Measurements from ENCODE around the gene MMP15. TPM values are rescaled to one million over a fixed set of nuclear protein-coding genes. Genes with fewer than 3 reads are reported as not detected.

MMP15 gene
- total and polyA plus RNA-seq, 2 of the 13 experiments (the other 11 are each of a cell fraction or from before 2014, with no cell fraction given), result 35.2 to 44.9 TPM

DNA sequence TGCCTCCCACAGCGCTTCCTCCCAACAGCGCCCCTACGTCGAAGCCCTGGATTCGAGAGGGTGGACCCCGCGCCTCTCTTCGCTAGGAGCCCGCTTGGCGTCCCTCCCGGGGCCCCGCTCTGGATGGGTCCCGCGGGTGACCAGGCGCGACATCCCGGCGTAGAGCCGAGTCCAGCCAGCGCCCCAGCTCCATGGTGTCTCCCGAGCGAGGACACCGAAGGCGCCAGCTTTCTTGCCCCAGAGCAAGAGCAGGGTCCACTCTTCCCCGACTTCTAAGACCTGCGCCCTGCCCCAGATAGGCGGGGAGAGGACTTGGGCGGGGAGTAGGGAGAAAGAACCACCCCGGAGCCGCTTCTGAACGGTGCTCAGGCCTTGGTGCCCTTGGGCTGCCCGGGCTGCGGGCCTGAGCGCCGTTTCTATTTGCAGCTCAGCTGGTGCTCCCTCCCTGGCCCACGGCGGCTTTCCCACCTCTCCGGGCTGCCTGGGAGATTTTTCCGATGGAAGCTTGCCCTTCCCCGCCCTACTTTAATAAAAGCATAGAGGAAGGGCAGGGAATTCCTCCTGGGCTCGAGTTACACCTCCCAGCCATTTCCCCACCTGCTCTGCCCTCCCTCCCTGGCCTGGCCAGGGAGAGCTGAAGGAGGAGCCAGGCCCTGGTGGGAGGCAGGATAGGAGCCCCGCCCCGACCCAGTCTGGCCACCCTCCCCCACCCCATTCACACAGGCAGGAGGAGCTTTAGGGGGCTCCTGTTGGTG is 1.8 kb downstream of the MMP15 start (continued):
- TF ChIP-seq, protein P1, sequence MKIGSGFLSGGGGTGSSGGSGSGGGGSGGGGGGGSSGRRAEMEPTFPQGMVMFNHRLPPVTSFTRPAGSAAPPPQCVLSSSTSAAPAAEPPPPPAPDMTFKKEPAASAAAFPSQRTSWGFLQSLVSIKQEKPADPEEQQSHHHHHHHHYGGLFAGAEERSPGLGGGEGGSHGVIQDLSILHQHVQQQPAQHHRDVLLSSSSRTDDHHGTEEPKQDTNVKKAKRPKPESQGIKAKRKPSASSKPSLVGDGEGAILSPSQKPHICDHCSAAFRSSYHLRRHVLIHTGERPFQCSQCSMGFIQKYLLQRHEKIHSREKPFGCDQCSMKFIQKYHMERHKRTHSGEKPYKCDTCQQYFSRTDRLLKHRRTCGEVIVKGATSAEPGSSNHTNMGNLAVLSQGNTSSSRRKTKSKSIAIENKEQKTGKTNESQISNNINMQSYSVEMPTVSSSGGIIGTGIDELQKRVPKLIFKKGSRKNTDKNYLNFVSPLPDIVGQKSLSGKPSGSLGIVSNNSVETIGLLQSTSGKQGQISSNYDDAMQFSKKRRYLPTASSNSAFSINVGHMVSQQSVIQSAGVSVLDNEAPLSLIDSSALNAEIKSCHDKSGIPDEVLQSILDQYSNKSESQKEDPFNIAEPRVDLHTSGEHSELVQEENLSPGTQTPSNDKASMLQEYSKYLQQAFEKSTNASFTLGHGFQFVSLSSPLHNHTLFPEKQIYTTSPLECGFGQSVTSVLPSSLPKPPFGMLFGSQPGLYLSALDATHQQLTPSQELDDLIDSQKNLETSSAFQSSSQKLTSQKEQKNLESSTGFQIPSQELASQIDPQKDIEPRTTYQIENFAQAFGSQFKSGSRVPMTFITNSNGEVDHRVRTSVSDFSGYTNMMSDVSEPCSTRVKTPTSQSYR (CRISPR knock-in tag; IDR thresholded peaks at IDR 0.05; ENCODE audit: borderline replicate concordance), result peak; percentile 65; the same call in 1 of the 2 replicates
- TF ChIP-seq, protein P2, sequence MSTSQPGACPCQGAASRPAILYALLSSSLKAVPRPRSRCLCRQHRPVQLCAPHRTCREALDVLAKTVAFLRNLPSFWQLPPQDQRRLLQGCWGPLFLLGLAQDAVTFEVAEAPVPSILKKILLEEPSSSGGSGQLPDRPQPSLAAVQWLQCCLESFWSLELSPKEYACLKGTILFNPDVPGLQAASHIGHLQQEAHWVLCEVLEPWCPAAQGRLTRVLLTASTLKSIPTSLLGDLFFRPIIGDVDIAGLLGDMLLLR (CRISPR knock-in tag; IDR thresholded peaks at IDR 0.05), result no peak
- TF ChIP-seq NFE2L1 (CRISPR knock-in tag; IDR thresholded peaks at IDR 0.05; ENCODE audit: borderline replicate concordance) (no peak), HDAC2 (CRISPR knock-in tag; IDR thresholded peaks at IDR 0.05) (peak; percentile 36; the same call in 1 of the 2 replicates), NCOA5 (CRISPR knock-in tag; IDR thresholded peaks at IDR 0.05) (no peak), NCOR1 (IDR thresholded peaks at IDR 0.05; ENCODE audit: borderline replicate concordance, low read length) (no peak), NFKB2 (CRISPR knock-in tag; IDR thresholded peaks at IDR 0.05; ENCODE audit: borderline replicate concordance) (peak; percentile 86; the same call in 1 of the 2 replicates), ZMYM2 (CRISPR knock-in tag; IDR thresholded peaks at IDR 0.05) (0 out of 2 replicates have a peak, but pooled peaks have one; percentile 1), TAF1 (CRISPR knock-in tag; IDR thresholded peaks at IDR 0.05) (0 out of 2 replicates have a peak, but pooled peaks have one; percentile 22), WIZ (CRISPR knock-in tag; IDR thresholded peaks at IDR 0.05) (0 out of 2 replicates have a peak, but pooled peaks have one; percentile 2), ZNF567 (CRISPR knock-in tag; IDR thresholded peaks at IDR 0.05; ENCODE audit: borderline replicate concordance) (0 out of 2 replicates have a peak, but pooled peaks have one; percentile 17), HDAC1 (CRISPR knock-in tag; IDR thresholded peaks at IDR 0.05) (0 out of 2 replicates have a peak, but pooled peaks have one; percentile 6), GTF2F1 (IDR thresholded peaks at IDR 0.05; ENCODE audit: low read length) (no peak), BORCS8-MEF2B (CRISPR knock-in tag; IDR thresholded peaks at IDR 0.05) (no peak), HES4 (CRISPR knock-in tag; IDR thresholded peaks at IDR 0.05; ENCODE audit: borderline replicate concordance) (peak; percentile 31; the same call in 1 of the 2 replicates)
- TF ChIP-seq, protein P3, sequence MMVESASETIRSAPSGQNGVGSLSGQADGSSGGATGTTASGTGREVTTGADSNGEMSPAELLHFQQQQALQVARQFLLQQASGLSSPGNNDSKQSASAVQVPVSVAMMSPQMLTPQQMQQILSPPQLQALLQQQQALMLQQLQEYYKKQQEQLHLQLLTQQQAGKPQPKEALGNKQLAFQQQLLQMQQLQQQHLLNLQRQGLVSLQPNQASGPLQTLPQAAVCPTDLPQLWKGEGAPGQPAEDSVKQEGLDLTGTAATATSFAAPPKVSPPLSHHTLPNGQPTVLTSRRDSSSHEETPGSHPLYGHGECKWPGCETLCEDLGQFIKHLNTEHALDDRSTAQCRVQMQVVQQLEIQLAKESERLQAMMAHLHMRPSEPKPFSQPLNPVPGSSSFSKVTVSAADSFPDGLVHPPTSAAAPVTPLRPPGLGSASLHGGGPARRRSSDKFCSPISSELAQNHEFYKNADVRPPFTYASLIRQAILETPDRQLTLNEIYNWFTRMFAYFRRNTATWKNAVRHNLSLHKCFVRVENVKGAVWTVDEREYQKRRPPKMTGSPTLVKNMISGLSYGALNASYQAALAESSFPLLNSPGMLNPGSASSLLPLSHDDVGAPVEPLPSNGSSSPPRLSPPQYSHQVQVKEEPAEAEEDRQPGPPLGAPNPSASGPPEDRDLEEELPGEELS (CRISPR knock-in tag; IDR thresholded peaks at IDR 0.05), result no peak
- TF ChIP-seq, protein P4, sequence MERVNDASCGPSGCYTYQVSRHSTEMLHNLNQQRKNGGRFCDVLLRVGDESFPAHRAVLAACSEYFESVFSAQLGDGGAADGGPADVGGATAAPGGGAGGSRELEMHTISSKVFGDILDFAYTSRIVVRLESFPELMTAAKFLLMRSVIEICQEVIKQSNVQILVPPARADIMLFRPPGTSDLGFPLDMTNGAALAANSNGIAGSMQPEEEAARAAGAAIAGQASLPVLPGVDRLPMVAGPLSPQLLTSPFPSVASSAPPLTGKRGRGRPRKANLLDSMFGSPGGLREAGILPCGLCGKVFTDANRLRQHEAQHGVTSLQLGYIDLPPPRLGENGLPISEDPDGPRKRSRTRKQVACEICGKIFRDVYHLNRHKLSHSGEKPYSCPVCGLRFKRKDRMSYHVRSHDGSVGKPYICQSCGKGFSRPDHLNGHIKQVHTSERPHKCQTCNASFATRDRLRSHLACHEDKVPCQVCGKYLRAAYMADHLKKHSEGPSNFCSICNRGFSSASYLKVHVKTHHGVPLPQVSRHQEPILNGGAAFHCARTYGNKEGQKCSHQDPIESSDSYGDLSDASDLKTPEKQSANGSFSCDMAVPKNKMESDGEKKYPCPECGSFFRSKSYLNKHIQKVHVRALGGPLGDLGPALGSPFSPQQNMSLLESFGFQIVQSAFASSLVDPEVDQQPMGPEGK (CRISPR knock-in tag; IDR thresholded peaks at IDR 0.05), result peak; percentile 46; the same call in 1 of the 2 replicates
- TF ChIP-seq, protein P5, sequence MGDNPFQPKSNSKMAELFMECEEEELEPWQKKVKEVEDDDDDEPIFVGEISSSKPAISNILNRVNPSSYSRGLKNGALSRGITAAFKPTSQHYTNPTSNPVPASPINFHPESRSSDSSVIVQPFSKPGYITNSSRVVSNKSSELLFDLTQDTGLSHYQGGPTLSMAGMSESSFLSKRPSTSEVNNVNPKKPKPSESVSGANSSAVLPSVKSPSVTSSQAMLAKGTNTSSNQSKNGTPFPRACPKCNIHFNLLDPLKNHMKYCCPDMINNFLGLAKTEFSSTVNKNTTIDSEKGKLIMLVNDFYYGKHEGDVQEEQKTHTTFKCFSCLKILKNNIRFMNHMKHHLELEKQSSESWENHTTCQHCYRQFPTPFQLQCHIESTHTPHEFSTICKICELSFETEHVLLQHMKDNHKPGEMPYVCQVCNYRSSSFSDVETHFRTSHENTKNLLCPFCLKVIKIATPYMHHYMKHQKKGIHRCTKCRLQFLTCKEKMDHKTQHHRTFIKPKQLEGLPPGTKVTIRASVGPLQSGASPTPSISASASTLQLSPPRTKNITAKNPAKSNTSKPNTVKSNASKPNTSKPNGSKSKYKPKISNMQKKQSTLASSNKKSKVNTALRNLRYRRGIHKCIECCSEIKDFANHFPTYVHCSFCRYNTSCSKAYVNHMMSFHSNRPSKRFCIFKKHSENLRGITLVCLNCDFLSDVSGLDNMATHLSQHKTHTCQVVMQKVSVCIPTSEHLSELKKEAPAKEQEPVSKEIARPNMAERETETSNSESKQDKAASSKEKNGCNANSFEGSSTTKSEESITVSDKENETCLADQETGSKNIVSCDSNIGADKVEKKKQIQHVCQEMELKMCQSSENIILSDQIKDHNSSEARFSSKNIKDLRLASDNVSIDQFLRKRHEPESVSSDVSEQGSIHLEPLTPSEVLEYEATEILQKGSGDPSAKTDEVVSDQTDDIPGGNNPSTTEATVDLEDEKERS (CRISPR knock-in tag; IDR thresholded peaks at IDR 0.05), result no peak

Measured in HepG2 (cell line).